ENCODE results near the gene ZCCHC24.

- TF ChIP-seq CTCF (IDR thresholded peaks at IDR 0.05) (no peak), POLR2A (IDR thresholded peaks at IDR 0.05) (no peak)
These were observed 5.1 kb downstream of the ZCCHC24 start for GRCh38 chr10:79440281-79440680.
